HL-60/S4 treated with phorbol 12-myristate 13-acetate at 8.2 ng/mL for 4 days and 3 days (cell line): ENCODE data around the gene KANSL1.

Source experiments
- in situ Hi-C: fragments of 300-500 bp; cut with MboI; formaldehyde crosslinking; loops from 2 replicates; pipeline ENCODE4 v1.15.0; 2022; ENCODE audit warnings: low sequenced_read_pairs

KANSL1 gene

GRCh38 chr17:46169913-46170638 is 23.2 kb downstream of the KANSL1 start:
- in situ Hi-C loops = no loop called here

DNA sequence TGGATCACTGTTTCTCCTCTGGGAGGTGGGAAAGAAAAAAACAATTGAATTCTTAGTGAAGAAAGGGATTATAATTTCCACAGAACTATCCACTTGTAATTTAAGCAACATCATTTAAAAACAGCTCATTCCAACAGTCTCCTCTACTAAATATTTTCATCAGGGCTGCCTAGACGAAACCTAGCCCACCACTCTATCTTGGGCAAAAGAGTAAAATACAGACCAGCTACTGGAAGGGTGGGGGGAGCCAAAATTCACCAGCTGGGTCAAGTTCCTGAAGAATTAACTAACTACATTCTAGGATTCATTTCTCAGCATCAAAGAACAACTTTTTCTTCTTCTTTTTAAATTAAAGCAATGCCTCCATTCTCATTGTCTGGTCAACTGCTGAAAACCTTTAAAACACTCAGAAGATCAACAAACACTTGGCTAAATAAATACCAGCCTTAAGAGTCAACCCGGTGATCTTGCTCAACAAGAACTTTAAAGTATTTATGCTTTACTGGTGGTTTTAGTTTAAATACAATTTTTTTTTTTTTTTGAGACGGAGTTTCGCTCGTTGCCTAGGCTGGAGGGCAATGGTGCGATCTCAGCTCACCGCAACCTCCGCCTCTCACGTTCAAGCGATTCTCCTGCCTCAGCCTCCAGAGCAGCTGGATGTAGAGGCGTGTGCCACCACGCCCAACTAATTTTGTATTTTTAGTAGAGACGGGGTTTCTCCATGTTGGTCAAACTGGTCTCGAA is 25.2 kb downstream of the KANSL1 start:
- in situ Hi-C loops = no loop called here

DNA sequence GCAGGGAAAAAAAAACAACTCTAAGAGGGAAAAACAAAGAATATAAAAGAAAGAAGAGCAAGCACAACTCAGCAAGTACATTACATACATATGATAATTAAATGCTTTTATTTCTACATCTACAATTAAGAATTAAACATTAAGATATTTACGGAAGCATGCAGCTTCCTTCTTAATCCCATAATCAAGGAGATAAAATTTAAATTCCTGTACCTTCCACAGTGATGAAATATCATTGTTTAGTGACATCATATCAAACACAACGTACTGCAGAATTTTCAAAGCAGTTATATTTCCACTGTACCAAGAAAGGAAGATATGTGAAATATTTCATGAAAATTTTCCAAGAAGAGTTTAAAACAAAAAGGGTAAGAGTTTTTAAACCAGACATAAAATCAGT is 26.0 kb downstream of the KANSL1 start:
- in situ Hi-C loops = no loop called here

- in situ Hi-C loops = no loop called here
Observed at GRCh38 chr17:46166692-46167249, 26.5 kb downstream of the KANSL1 start.

GRCh38 chr17:46163929-46164594 is 29.2 kb downstream of the KANSL1 start:
- in situ Hi-C loops = no loop called here

GRCh38 chr17:46163316-46163715 is 29.9 kb downstream of the KANSL1 start:
- in situ Hi-C loops = no loop called here

DNA sequence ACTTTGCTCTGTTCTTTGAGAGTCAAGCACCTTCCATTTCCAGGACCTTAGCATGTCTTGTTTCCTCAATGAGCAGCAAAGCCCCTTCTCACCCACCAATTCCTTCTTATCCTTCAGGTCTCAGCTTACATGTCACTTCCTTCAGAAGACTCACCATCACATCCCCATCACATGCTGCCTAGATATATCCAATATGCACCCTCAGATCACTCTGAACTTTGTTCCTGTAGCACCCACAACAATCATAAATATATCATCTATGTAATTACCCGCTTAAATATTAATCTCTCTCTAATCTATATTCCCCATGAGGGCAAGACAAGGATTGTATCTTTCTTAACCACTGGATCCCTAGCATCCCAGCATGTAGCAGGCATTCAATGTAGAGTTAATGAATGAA is 30.4 kb downstream of the KANSL1 start:
- in situ Hi-C loops = no loop called here

- in situ Hi-C loops = no loop called here
Observed at GRCh38 chr17:46160169-46160568, 33.1 kb downstream of the KANSL1 start.

DNA sequence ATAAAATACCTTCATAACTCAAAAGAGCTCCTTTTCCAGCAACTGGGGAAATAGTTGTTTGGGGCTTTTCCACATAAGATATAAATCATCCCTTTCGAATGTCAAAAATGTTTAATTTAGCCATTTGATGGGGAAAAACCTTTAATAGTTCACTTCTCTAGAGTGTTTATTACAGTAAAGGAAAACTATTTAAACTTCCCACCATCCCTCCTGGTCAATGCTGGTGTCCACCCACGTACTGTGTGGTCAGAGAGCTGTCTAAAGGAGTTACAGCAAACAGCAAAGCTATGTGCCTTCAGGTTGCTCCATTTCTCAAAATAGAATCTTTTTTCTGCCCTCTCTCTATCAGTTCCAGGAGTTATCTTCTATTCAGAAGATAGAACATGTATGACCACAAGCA is 33.5 kb downstream of the KANSL1 start:
- in situ Hi-C loops = no loop called here

DNA sequence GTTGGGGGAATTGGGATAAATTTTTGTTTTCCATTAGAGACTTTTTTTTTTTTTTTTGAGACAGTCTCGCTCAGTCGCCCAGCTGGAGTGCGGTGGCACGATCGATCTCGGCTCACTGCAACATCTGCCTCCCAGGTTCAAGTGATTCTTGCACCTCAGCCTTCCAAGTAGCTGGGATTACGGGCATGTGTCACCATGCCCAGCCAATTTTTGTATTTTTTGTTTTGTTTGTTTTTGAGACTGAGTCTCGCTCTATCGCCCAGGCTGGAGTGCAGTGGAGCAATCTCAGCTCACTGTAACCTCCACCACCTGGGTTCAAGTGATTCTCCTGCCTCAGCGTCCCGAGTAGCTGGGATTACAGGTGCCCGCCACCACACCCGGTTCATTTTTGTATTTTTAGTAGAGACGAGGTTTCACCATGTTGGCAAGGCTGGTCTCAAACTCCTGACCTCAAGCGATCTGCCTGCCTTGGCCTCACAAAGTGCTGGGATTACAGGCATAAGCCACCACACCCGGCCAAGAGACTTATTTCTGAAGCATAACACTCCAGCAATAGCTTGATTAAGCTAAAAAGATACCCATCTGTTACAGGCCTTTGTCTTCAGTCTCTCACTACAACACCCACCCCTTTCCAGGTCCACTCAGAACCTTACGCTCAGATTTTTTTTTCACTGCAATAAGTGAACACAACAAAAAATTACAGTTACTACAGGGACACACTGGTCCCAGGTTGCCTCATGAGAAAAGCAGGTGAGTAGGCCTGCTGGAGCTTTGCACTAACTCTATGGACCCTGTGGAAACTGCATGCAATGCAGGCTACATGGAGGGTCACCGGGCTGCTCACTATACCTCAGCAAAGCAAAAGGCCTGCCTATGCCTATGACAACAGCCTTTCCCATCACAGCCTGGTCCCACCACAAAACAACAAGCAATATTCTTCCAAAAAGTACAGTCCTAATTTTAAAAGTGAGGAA is 34.6 kb downstream of the KANSL1 start:
- in situ Hi-C loops = no loop called here

- in situ Hi-C loops = no loop called here
Observed at GRCh38 chr17:46157443-46158062, 35.7 kb downstream of the KANSL1 start.

DNA sequence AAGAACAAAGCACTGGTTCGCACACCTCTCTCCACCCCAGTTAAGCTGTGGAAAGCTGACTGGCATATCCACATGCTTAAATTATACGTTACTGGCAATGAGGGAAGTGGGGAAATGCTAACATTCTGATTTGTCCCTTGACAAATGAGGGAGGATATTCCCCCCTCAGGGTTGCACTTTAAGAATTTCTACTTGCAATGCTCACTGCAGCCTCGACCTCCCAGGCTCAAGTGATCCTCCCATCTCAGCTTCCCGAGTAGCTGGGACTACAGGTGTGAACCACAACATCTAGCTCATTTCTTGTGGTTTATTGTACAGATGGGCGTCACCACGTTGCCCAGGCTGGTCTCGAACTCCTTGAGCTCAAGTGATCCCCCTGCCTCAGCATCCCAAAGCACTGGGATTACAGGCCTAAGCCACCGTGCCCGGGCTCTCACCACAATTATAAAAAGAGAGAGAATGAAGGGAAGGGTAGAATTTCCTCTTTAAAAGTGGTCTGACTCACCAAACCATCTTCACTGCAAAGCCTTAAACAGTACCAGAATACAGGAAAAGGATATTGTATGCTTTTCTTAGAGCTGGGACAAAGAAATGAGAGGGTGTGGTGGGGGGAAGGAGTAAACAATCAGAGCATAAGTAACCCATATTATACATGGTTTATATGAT is 38.9 kb downstream of the KANSL1 start:
- in situ Hi-C loops = no loop called here

GRCh38 chr17:46152423-46152822 is 40.8 kb downstream of the KANSL1 start:
- in situ Hi-C loops = no loop called here

GRCh38 chr17:46151762-46152161 is 41.5 kb downstream of the KANSL1 start:
- in situ Hi-C loops = no loop called here

DNA sequence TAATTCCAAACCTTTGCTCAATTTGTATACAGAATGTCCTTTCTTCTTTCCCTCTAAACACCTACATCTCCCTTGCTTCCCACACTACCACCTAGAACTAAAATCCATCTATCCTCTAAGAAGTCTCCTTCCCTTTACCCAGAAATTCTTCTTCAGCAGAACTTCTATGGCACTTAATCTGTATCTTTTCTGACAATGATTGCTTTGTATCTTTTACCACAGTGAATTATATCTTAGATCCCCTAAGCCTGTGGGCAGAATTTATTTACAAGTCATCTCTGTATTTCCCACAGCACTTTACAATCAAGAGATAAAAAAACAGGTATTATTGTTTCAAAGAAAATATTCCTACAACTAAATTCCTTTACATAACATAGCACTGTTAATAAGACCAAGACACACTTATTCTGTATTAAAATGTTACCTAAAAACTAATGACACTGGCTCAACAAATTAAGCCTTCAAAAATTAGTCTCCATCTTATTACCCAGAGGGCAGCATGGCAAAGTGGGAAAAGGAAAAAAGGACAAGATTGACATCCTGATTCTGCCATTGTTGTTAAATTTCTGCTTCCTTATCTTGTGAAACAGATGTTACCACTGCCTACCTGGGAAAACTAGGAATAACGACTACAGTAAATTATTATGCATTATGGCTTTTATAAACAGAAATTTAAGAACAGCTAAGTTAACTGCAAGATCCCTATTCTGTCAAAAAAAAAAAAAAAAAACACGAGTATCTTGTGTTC is 42.8 kb downstream of the KANSL1 start:
- in situ Hi-C loops = no loop called here

DNA sequence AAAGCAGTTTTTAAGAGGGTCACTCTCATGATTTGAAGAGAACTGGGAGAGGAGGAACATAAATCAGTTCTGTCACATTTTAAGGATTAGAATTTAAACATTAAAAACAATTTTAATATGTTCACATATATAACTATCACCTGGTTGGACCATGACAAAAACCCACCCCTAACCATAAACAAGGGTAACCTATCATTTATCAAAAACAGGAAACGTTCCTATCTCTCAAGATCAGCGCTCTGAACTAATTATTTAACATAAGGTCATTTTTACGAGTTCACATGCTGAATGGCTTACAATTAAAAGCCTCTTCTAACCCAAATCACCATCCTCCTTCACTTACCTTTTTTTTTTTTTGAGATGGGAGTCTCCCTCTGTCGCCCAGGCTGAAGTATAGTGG is 45.0 kb downstream of the KANSL1 start:
- in situ Hi-C loops = no loop called here

- in situ Hi-C loops = no loop called here
Observed at GRCh38 chr17:46147296-46147695, 45.9 kb downstream of the KANSL1 start.

DNA sequence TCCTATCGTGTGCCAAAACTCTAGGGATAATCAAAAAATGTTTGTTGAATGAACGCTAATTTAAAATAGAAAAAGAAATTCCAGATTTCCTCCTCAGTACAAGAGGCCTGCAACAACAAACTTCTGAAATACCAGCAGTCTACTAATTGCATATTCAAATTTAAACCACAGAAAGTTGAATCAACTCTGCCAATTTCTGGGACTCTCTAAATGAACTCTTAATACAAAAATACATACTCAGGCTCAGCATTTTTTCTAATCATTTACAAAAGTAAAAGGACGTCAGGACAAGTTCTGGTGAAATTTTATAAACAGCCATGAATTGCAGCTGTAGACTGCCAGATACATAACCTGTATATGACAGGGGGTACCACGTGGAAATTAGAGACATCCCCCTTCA is 49.0 kb downstream of the KANSL1 start:
- in situ Hi-C loops = no loop called here

GRCh38 chr17:46143827-46144236 is 49.4 kb downstream of the KANSL1 start:
- in situ Hi-C loops = no loop called here
